Endothelial cell (in vitro differentiated cells): ENCODE data around the gene DNAJC11. TPM values are rescaled to one million over a fixed set of nuclear protein-coding genes. Genes with fewer than 3 reads are reported as not detected.
"Not testable (repeated sequence)": the region's sequence is repeated elsewhere in the genome, so short reads cannot be mapped to it uniquely, and the experiment has no call there.

Experiments used
- DNase-seq: peaks from one replicate; pipeline ENCODE4 v3.0.0; 2021; ENCODE audit warnings: low spot score
- H3K27ac Mint-ChIP-seq: one replicate; pipeline ENCODE4 v1.8.0; 2021; ENCODE audit warnings: mixed read lengths, inconsistent platforms; ENCODE audit not compliant: unreplicated experiment
- H3K27me3 Mint-ChIP-seq: one replicate; pipeline ENCODE4 v1.8.0; 2021; ENCODE audit warnings: mild to moderate bottlenecking, moderate library complexity, mixed read lengths, inconsistent platforms; ENCODE audit not compliant: unreplicated experiment
- H3K36me3 Mint-ChIP-seq: one replicate; pipeline ENCODE4 v1.8.0; 2021; ENCODE audit warnings: mild to moderate bottlenecking, low read depth, mixed read lengths, inconsistent platforms; ENCODE audit not compliant: unreplicated experiment
- H3K4me1 Mint-ChIP-seq: one replicate; pipeline ENCODE4 v1.8.0; 2021; ENCODE audit warnings: mild to moderate bottlenecking, mixed read lengths, inconsistent platforms; ENCODE audit not compliant: unreplicated experiment
- H3K4me3 Mint-ChIP-seq: one replicate; pipeline ENCODE4 v1.8.0; 2021; ENCODE audit warnings: mild to moderate bottlenecking, mixed read lengths, inconsistent platforms; ENCODE audit not compliant: unreplicated experiment
- H3K9me3 Mint-ChIP-seq: one replicate; pipeline ENCODE4 v1.8.0; 2021; ENCODE audit warnings: mixed read lengths, inconsistent platforms; ENCODE audit not compliant: unreplicated experiment
- total RNA-seq: library from RNA; stranded (reverse); fragmentation: NEBNext Ultra II Directional; extraction: Animal tissue kit (Norgen Biotek cat#: 25700); gene quantifications from one replicate; pipeline ENCODE4 v1.2.1, GENCODE V29; 2021; ENCODE audit not compliant: unreplicated experiment
- TF ChIP-seq, protein P1 (sequence below): fragments of 200-600 bp; sonication (generic); IDR thresholded peaks from one replicate; pipeline ENCODE4 v1.5.0; 2021; ENCODE audit warnings: antibody characterized with exemption; ENCODE audit not compliant: unreplicated experiment

DNAJC11 gene
- total RNA-seq, 1 donor from 2014 or later, result 57.0 TPM

GRCh38 chr1:6743189-6744101, 41.8 kb upstream of the DNAJC11 start:
- TF ChIP-seq, protein P1, sequence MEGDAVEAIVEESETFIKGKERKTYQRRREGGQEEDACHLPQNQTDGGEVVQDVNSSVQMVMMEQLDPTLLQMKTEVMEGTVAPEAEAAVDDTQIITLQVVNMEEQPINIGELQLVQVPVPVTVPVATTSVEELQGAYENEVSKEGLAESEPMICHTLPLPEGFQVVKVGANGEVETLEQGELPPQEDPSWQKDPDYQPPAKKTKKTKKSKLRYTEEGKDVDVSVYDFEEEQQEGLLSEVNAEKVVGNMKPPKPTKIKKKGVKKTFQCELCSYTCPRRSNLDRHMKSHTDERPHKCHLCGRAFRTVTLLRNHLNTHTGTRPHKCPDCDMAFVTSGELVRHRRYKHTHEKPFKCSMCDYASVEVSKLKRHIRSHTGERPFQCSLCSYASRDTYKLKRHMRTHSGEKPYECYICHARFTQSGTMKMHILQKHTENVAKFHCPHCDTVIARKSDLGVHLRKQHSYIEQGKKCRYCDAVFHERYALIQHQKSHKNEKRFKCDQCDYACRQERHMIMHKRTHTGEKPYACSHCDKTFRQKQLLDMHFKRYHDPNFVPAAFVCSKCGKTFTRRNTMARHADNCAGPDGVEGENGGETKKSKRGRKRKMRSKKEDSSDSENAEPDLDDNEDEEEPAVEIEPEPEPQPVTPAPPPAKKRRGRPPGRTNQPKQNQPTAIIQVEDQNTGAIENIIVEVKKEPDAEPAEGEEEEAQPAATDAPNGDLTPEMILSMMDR, result no peak
- H3K9me3 Mint-ChIP-seq, result no peaks in the 10 kb centered on the region
- no peaks in the 10 kb centered on the region for H3K27me3 Mint-ChIP-seq
- no peaks in the 10 kb centered on the region for H3K4me1 Mint-ChIP-seq
- no peak overlapping the region for H3K4me3 Mint-ChIP-seq
- no peaks in the 10 kb centered on the region for H3K36me3 Mint-ChIP-seq
- no peak for DNase-seq
- H3K27ac Mint-ChIP-seq, result no peak overlapping the region

DNA sequence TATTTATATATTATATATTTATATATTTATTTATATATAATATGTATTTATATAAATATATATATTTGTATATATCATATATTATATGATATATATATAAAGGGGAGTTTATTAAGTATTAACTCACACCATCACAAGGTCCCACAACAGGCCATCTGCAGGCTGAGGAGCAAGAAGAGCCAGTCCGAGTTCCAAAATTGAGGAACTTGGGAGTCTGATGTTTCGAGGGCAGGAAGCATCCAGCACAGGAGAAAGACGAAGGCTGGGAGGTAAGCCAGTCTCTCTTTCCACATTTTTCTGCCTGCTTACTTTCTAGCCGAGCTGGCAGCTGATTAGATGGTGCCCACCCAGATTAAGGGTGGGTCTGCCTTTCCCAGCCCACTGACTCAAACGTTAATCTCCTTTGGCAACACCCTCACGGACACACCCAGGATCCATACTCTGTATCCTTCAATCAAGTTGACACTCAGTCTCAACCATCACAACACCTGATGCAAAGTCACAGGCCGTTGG, 41.1 kb upstream of the DNAJC11 start:
- H3K27me3 Mint-ChIP-seq, H3K4me1 Mint-ChIP-seq, DNase-seq, H3K27ac Mint-ChIP-seq, H3K4me3 Mint-ChIP-seq, H3K36me3 Mint-ChIP-seq, H3K9me3 Mint-ChIP-seq: not testable (repeated sequence)

- Mint-ChIP-seq H3K4me3 (no peak overlapping the region), H3K27ac (no peak overlapping the region), H3K36me3 (no peaks in the 10 kb centered on the region), H3K27me3 (no peaks in the 10 kb centered on the region), H3K4me1 (peaks cover 4% of the 10 kb centered on the region), H3K9me3 (no peaks in the 10 kb centered on the region)
- no peak for DNase-seq
- TF ChIP-seq, protein P1, result no peak
Measured at GRCh38 chr1:6738987-6739676, 37.5 kb upstream of the DNAJC11 start.

DNA sequence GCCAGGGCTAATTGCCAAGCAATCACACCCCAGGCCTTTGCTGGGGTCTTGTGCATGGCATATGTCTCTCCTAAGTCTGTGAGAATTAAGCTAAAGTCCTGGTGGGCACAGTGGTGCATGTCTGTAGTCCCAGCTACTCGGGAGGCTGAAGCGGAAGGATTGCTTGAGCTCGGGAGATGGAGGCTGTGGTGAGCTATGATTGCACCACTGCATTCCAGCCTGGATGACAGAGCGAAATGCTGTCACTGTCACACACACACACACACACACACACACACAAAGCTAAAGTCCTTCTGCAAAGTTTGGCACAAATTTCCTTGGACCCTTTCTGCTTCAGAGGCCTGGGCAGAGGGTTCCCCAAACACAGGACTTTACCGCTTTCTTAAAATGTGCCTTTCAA, 31.3 kb upstream of the DNAJC11 start:
- H3K9me3 Mint-ChIP-seq, result no peaks in the 10 kb centered on the region
- no peaks in the 10 kb centered on the region for H3K36me3 Mint-ChIP-seq
- H3K4me3 Mint-ChIP-seq, result no peak overlapping the region
- no peaks in the 10 kb centered on the region for H3K27me3 Mint-ChIP-seq
- no peak for DNase-seq
- TF ChIP-seq, protein P1, result no peak
- H3K27ac Mint-ChIP-seq, result no peak overlapping the region
- H3K4me1 Mint-ChIP-seq, result peaks cover 4% of the 10 kb centered on the region

GRCh38 chr1:6731905-6732304, 30.3 kb upstream of the DNAJC11 start:
- TF ChIP-seq, protein P1, result no peak
- no peak overlapping the region for H3K27ac Mint-ChIP-seq
- H3K9me3 Mint-ChIP-seq, result no peaks in the 10 kb centered on the region
- peaks cover under 1% of the 10 kb centered on the region for H3K36me3 Mint-ChIP-seq
- H3K4me3 Mint-ChIP-seq, result no peak overlapping the region
- H3K27me3 Mint-ChIP-seq, result no peaks in the 10 kb centered on the region
- DNase-seq, result no peak
- H3K4me1 Mint-ChIP-seq, result peaks cover 4% of the 10 kb centered on the region
